ENCODE measurements around the gene DLG2.

GRCh38 chr11:84256618-84257017 is 1370.5 kb downstream of the DLG2 start:
- TF ChIP-seq CTCF (IDR thresholded peaks at IDR 0.05) (no peak), POLR2A (IDR thresholded peaks at IDR 0.05) (no peak), EP300 (IDR thresholded peaks at IDR 0.05) (no peak), POLR2AphosphoS5 (IDR thresholded peaks at IDR 0.05) (no peak)
